ENCODE results near the gene OGFOD3.
A peak's percentile ranks its signal among the peaks of the same experiment; 100 is the strongest.

OGFOD3 gene

GRCh38 chr17:82449131-82449882 is 30.9 kb upstream of the OGFOD3 start:
- TF ChIP-seq FOXM1 (IDR thresholded peaks at IDR 0.05; ENCODE audit: borderline replicate concordance, low read depth), result no peak
- no peak for TF ChIP-seq YY1 (IDR thresholded peaks at IDR 0.05; ENCODE audit: low read depth)
- no peak for TF ChIP-seq CREB1 (IDR thresholded peaks at IDR 0.05; ENCODE audit: low read depth)

GRCh38 chr17:82447876-82448275 is 29.5 kb upstream of the OGFOD3 start:
- TF ChIP-seq RAD21 (IDR thresholded peaks at IDR 0.05; ENCODE audit: low read depth) (no peak), NFIC (IDR thresholded peaks at IDR 0.05) (no peak), EP300 (IDR thresholded peaks at IDR 0.05; ENCODE audit: borderline replicate concordance) (no peak)

GRCh38 chr17:82446649-82447048 is 28.3 kb upstream of the OGFOD3 start:
- TF ChIP-seq CEBPB (IDR thresholded peaks at IDR 0.05) (no peak), FOXM1 (IDR thresholded peaks at IDR 0.05; ENCODE audit: borderline replicate concordance, low read depth) (no peak), EGR1 (IDR thresholded peaks at IDR 0.05) (no peak), TEAD4 (IDR thresholded peaks at IDR 0.05) (no peak), USF1 (IDR thresholded peaks at IDR 0.05) (no peak), ZBTB7A (IDR thresholded peaks at IDR 0.05; ENCODE audit: low read depth) (no peak), REST (IDR thresholded peaks at IDR 0.05; ENCODE audit: low read depth) (no peak), TAF1 (IDR thresholded peaks at IDR 0.05; ENCODE audit: low read depth) (no peak), RAD21 (IDR thresholded peaks at IDR 0.05; ENCODE audit: low read depth) (no peak), YY1 (IDR thresholded peaks at IDR 0.05; ENCODE audit: low read depth) (no peak), MAX (IDR thresholded peaks at IDR 0.05) (no peak)

- TF ChIP-seq REST (IDR thresholded peaks at IDR 0.05; ENCODE audit: low read depth) (no peak), EGR1 (IDR thresholded peaks at IDR 0.05) (no peak), FOXM1 (IDR thresholded peaks at IDR 0.05; ENCODE audit: borderline replicate concordance, low read depth) (no peak), ZBTB7A (IDR thresholded peaks at IDR 0.05; ENCODE audit: low read depth) (no peak), TEAD4 (IDR thresholded peaks at IDR 0.05) (no peak), MAX (IDR thresholded peaks at IDR 0.05) (no peak), NFIC (IDR thresholded peaks at IDR 0.05) (no peak), EP300 (IDR thresholded peaks at IDR 0.05; ENCODE audit: borderline replicate concordance) (no peak), TCF12 (IDR thresholded peaks at IDR 0.05; ENCODE audit: low read depth) (no peak), CEBPB (IDR thresholded peaks at IDR 0.05) (no peak), USF1 (IDR thresholded peaks at IDR 0.05) (no peak), RAD21 (IDR thresholded peaks at IDR 0.05; ENCODE audit: low read depth) (no peak), CREB1 (IDR thresholded peaks at IDR 0.05; ENCODE audit: low read depth) (no peak), TAF1 (IDR thresholded peaks at IDR 0.05; ENCODE audit: low read depth) (no peak), YY1 (IDR thresholded peaks at IDR 0.05; ENCODE audit: low read depth) (no peak)
Observed at GRCh38 chr17:82446124-82446523, 27.7 kb upstream of the OGFOD3 start.

GRCh38 chr17:82445542-82445941 is 27.2 kb upstream of the OGFOD3 start:
- TF ChIP-seq MAX (IDR thresholded peaks at IDR 0.05) (peak; percentile 56), TEAD4 (IDR thresholded peaks at IDR 0.05) (no peak), YY1 (IDR thresholded peaks at IDR 0.05; ENCODE audit: low read depth) (no peak), TAF1 (IDR thresholded peaks at IDR 0.05; ENCODE audit: low read depth) (peak; percentile 25; the same call in 1 of the 2 replicates), USF1 (IDR thresholded peaks at IDR 0.05) (no peak), TCF12 (IDR thresholded peaks at IDR 0.05; ENCODE audit: low read depth) (no peak), ZBTB7A (IDR thresholded peaks at IDR 0.05; ENCODE audit: low read depth) (peak; percentile 90; the same call in 1 of the 2 replicates), FOXM1 (IDR thresholded peaks at IDR 0.05; ENCODE audit: borderline replicate concordance, low read depth) (no peak)

Measured in Ishikawa (cell line).